Measurements from ENCODE around the gene HEXIM1.

Gene HEXIM1

GRCh38 chr17:45171338-45172231, 23.3 kb downstream of the HEXIM1 start:
- H3K4me3 ChIP-seq (ENCODE audit: low read depth, low read length), result no peak overlapping the region
- no peak for TF ChIP-seq CTCF (IDR thresholded peaks at IDR 0.05; ENCODE audit: low read depth, low read length)

DNA sequence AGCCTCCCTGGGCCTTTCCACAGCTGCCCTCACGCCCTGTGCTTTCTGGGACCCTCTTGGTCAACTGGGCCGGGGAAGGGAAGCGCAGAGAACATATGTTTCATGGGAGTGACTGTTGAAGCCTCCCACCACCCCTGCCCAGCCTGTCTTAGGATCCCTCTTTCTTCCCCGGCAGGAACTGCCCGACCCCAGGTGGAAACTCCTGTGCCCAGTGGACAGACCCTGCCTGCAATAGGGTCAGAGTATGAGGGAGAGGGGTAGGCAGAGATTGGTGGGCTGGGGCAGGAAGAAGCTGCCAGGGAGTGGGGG, 23.9 kb downstream of the HEXIM1 start:
- no peak overlapping the region for H3K4me3 ChIP-seq (ENCODE audit: low read depth, low read length)
- TF ChIP-seq CTCF (IDR thresholded peaks at IDR 0.05; ENCODE audit: low read depth, low read length), result no peak

- H3K4me3 ChIP-seq (ENCODE audit: low read depth, low read length), result no peak overlapping the region
- TF ChIP-seq CTCF (IDR thresholded peaks at IDR 0.05; ENCODE audit: low read depth, low read length), result no peak
Measured at GRCh38 chr17:45172541-45173286, 24.4 kb downstream of the HEXIM1 start.

GRCh38 chr17:45175759-45176115, 27.5 kb downstream of the HEXIM1 start:
- TF ChIP-seq CTCF (IDR thresholded peaks at IDR 0.05; ENCODE audit: low read depth, low read length), result no peak
- H3K4me3 ChIP-seq (ENCODE audit: low read depth, low read length), result no peak overlapping the region

- TF ChIP-seq CTCF (IDR thresholded peaks at IDR 0.05; ENCODE audit: low read depth, low read length), result no peak
- H3K4me3 ChIP-seq (ENCODE audit: low read depth, low read length), result no peak overlapping the region
Measured at GRCh38 chr17:45177563-45177962, 29.3 kb downstream of the HEXIM1 start.

DNA sequence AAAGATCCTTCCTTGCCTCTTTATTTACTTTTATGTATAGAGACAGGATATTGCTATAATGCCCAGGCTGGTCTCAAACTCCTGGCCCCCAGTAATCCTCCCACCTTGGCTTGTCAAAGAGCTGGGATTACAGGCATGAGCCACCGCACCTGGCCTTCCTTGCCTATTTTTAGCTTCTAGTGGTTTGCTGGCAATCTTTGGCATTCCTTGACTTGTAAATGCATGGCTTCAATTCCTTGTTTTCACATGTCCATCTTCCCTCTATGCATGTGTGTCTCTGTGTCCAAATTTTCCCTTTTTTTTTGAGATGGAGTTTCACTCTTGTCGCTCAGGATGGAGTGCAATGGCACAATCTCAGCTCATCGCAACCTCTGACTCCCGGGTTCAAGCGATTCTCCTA, 35.9 kb downstream of the HEXIM1 start:
- TF ChIP-seq CTCF (IDR thresholded peaks at IDR 0.05; ENCODE audit: low read depth, low read length), result no peak
- no peak overlapping the region for H3K4me3 ChIP-seq (ENCODE audit: low read depth, low read length)

GRCh38 chr17:45186801-45187354, 38.6 kb downstream of the HEXIM1 start:
- H3K4me3 ChIP-seq (ENCODE audit: low read depth, low read length), result no peak overlapping the region
- TF ChIP-seq CTCF (IDR thresholded peaks at IDR 0.05; ENCODE audit: low read depth, low read length), result no peak

Measured in WI38 (cell line).